Measurements from ENCODE around the gene SLC22A6.

SLC22A6 gene, protein sequence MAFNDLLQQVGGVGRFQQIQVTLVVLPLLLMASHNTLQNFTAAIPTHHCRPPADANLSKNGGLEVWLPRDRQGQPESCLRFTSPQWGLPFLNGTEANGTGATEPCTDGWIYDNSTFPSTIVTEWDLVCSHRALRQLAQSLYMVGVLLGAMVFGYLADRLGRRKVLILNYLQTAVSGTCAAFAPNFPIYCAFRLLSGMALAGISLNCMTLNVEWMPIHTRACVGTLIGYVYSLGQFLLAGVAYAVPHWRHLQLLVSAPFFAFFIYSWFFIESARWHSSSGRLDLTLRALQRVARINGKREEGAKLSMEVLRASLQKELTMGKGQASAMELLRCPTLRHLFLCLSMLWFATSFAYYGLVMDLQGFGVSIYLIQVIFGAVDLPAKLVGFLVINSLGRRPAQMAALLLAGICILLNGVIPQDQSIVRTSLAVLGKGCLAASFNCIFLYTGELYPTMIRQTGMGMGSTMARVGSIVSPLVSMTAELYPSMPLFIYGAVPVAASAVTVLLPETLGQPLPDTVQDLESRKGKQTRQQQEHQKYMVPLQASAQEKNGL

DNA sequence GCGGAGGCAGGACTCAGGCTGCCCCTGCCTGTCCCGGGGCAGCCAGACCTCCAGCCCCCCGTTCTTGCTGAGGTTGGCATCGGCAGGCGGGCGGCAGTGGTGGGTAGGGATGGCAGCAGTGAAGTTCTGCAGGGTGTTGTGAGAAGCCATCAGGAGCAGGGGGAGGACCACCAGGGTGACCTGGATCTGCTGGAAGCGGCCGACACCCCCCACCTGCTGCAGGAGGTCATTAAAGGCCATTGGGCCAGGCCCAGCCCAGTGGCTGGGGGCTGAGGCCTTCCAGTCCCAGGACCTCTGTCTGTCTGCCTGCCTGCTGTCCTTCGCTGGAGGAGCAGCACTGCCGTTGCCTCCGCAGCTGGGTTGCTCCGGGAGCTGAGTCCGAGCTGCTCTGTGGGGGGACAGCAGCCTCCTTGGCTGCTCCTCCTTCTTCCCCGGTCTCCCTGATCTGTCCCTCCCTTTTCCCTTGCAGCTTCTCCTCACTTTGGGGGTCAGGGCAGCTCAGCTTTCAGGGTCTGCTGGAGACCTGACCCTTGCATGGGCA is at the start of gene SLC22A6:
Gene SLC22A6, minus strand, starts transcription at position 517 of the 541 bp plus-strand sequence. Its CDS starts 277 bp downstream, at position 240.
- no peak for DNase-seq

DNA sequence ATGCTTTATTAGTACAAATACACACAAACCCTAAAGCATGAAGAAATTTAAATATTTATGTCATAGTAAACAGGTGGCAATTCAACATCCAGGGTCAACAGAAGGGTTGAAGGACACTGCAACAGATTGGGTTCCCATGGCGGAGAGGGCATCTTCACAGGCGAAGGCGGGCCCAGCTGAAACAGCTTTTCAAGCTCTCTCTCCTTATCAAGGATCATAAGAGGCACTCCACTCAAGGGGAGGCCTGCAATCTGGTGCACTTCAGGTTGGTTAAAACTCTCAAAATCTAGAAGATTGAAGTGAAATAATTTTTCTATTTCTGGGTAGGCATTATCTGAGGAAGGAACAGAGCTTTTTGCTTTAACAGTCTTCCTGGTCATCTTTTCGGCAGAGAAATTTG is 47.7 kb upstream of the SLC22A6 start:
- DNase-seq = no peak

DNA sequence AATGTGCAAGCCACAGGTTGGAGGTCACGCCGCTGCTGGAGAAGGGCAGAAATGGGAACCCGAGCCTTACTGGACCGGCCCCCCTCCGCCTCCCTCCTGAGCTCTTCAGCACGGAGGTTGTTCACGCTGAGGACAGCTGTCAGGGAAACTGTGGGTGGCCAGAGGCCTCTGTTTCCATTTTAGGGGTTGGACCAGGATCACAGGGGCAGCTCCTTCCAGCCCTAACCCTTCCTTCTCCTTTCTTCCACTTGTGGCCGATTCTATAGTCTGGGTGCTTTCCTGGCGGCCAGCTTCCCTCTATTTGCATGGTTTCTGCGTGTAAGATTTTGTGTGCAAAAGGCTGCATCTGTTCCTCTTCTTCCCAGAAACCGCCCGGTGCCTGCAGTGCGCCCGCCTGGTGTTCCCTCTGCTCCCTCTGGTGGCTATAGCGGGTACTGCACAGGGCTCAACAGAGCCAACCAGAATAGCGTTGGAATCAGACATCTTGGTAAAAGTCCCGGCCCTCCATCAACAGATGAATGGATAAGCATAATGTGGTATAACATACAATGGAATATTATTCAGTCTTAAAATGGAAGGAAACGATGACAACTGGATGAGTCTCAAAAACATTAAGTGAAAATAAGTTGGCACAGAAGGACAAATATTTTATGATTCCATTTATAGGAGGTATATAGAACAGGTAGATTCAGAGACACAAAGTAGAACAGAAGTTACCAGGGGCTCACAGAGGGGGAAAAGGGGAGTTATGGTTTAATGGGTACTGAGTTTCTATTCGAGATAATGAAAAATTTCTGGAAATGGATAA is 39.3 kb upstream of the SLC22A6 start:
- peak; percentile 72 for DNase-seq

DNA sequence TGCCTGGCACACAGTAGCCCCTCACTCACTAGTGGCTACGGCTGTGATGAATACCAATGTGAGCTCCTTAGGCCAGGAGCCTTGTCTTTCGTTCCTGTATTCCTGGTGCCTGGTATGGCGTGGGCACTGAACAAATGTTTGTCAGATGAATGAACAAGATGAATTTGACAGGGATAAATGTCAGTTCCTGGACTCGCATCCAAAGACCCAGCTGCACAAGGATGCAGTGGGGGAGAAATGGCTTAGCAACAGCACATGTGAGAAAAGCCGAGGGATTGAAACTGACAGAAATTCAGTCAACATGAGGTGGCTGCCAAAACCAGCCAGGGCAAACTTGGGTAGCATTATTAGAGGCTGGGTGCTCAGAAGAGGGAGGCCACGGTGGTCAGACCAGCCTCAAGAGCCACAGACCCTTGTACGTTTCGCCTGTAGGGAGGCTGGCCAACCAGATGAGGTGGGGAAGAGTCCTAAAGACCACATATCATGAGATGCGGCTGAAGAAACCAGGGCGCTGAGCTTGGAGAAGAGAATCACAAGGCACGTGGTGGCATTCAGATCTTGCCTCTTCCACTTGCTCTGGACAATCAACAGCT is 38.6 kb upstream of the SLC22A6 start:
- no peak for DNase-seq

DNA sequence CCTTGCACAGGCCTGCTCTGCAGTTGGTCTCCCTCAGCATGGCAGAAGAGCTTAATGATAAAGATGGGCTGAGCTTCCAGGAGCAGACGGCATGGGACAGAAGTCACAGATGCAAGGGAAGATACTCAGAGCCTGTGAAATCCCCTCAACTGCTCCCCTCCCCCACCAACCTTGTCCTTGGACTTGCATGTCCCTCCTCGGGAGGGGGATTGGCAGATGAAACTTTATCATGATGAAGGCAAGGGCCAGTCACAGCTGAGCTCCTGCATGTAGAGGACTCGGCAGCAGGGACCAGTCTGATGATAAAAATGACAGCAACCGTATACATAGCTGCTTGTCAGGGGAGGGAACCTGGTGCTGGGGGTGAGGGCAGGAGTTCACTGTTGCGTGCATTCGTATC is 37.7 kb upstream of the SLC22A6 start:
- no peak for DNase-seq

DNA sequence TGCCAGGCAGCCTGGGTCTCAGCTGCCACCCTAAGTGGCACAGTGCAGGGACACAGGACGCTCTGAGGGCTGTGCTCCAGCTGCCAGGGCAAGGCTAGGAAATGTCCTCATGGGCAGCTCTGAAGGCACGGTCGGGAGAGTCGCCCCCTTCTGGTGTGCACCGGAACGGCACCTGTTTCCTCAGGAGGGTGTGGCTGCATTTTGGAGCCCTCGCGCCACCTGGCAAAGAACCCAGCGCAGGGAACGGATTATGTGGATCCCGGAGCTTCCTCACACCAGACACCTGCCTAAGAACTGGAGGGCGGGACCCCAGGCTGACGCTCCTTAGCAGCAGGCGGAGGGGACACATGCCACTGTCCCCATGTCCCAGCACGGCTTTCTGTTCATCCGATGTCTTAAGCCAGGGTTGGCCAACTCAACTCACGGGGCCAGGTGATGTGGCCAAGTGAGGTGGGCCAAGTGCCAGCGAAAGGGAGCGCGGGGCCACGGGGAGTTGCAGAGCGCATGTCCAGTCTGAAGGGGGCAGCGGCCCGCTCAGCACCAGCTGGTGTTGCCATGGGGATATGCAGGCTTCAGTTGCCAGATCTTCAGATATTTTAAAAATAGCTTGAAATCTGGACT is 36.0 kb upstream of the SLC22A6 start:
- no peak for DNase-seq

DNA sequence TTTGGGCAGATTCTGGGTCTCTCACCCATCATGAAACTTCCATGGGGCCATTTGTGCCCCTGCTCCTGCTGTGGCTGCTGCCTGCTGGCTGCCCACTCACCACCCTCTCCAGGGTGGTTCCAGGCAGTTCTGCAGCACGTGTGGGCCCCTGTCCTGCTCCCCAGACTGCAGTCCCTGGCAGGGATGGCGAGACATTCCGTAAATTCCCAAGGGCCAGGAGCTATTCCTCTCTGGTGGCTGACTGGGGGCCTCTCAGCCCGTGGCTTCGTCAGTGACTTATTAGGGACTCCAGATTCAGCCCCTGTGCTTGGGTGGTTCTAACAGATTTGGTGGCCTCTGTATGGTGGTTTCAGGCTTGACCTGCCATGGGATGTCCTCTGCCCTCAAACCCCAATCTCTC is 34.7 kb upstream of the SLC22A6 start:
- no peak for DNase-seq

DNA sequence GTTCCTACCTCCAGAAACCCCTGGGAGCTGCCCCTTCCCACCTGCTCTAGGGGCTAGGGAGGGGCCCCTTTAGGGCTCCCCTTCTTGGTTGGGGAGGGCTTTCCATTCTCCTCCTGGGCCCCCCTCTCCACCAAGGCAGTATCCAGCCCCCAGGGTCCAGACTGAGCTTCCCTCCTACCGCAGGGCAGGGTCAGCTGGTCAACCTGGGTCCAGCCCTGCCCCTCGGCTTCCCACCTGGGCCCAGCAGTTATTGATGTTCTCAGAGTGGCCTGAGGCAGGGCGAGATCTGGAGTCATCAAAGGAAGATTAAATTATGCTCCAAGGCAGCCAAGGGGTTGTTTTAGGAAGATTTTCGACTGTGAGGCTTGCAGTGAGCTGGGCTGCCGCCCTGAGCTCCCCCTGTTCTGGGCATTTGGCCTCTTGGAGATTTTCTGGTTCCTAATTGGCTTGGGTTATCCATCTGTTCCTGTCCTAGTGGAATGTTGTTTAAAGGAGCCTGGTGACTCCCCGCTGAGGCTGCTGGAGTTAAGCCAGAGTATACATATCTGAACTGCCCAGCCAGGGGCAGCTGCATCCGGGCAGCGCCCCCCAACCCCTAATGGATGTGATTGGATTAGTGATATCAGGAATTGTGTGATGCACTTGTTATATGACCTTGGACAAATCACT is 32.7 kb upstream of the SLC22A6 start:
- DNase-seq = peak; percentile 41

DNA sequence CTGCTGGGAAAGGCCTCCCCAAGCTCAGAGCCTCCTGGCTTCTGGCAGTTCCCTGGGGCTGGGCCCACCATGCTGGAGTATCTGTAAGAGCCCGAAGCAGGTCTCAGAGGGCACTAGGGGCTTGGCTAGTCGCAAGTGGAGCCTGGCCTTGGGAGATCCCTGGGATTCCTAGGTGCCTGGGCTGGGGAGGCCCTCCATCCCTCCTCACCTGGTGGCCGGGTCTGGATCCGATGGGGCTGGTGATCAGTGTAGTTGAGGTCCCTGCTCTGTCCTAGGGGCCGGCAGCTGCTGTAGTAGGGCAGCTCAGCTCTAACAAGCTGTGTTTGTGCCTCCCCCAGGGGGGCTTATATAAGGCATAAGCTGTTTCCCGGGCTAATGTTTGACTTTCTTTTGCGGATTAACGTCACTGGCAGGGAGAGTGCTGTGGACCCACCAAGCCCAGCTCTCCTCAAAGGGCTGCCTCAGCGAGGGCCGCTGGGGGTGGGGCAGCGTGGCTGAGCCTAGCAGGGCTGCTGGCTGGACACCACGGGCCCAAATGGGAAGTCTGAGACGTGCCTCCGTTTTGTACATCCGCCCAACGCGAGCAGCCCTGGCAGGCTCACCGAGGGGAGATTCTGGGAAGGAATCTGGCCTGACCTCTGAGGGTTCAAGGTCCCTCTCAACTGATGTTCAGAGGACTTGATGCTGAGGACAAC is 30.9 kb upstream of the SLC22A6 start, which contains the start of gene SLC22A8:
Gene SLC22A8, minus strand, starts transcription at position 321 of the 695 bp plus-strand sequence. CDS start 883 bp downstream, outside the sequence.
- no peak for DNase-seq

DNA sequence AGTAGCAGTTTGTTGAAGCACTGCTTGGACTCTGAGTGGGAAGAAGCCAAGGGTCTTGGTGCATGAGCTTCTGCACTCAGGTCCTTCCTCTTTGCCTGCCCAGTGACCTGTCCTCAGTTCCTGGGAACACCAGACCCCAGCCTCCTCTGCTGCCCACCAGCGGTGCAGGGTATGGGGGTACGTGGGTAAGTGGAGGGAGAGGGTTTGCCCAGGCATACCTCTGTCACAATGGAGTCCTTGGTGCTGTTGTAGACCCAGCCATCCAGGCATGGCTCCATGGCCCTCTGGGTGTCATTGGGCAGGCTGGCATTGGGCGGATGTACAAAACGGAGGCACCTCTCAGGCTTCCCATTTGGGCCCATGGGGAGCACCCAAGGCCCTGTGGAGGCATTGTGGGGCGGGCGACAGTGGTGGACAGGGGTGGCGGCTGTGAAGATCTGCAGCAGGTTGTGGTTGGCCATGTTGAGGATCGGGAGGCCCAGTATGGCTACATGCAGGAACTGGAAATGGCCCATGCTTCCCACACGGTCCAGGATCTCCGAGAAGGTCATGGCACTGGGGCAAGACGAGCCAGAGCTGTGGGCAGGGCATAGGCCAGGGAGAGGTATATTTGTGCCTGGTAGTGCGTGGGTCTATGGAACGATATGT is 29.8 kb upstream of the SLC22A6 start:
- DNase-seq = no peak

DNA sequence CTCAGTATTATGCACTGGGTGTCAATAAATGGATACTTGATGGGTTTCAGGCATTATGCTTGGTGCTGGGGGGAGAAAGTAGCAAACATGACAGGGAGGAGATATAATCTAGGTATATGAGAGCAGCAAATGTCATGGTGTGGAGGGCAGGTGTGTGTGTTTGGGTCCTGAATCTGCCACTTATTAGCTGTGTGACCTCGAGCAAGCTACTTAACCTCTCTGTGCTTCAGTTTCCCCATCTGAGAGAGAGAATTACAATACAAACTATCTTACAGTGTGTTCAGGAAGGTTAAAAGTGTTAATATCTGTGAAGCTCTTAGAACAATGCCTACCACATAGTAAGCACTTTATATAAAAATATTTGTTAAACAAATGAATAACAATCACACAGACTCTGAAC is 28.1 kb upstream of the SLC22A6 start:
- DNase-seq = no peak

DNA sequence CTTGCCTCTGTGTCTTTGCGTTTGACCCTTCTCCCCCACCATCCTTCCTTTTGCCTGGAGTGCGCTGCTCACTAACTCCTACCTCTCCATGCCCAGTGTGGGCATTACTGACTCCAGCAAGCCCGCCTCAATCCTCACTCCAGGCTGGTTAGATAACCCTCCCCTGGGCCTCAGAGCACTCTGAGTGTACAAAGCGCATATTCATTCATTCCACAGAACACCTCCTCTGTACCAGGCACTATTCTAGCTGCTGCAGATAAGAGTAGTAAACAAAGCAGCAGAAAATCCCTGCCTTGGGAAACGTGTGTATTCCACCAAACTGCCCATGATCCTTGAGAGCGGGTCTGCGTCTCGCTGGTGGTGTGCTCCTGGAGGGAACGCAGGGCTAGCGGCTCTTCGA is 27.7 kb upstream of the SLC22A6 start:
- no peak for DNase-seq

DNA sequence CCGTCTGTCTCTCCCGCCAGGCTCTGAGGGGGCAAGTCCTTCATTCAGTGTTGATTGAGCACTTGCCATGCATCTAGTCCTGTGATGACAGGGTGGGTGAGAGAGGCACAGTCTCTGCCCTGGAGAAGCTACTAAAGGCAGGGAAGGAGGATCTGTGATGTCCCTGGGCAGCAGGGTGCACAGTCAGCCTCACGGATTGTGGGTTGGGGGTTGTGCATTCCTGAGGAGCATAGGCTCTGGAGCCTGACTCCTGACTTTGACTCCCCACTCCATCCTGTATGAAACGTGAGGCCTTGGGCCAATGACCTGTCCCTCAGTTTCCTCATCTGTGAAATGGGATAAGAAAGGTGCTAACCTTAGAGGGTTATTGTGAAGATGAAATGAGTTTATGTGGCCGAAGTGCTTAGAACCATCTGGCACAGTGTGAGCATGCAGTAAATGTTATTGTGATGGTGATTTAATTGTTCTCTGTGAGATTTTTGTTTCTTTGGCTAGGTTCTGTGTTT is 26.2 kb upstream of the SLC22A6 start:
- DNase-seq = no peak

DNA sequence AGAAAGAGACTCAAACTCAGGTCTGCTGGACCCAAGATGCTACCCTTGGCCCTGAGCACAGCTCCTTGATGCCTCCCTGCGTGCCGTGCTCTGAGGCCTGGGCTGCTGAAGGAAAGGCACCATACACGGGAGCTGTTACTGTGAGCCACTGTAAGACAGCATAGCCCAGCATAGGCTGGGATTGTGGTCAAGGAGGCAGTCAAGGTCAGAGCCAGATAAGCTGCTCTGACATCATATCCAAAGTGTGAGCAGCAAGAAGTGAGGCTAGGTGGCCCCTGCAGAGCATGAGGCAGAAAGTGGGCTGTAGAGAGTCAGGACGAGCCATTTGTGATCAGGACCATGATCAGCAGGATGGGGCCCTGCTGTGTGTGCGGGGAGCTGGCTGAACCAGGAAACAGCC is 23.2 kb upstream of the SLC22A6 start:
- no peak for DNase-seq

DNA sequence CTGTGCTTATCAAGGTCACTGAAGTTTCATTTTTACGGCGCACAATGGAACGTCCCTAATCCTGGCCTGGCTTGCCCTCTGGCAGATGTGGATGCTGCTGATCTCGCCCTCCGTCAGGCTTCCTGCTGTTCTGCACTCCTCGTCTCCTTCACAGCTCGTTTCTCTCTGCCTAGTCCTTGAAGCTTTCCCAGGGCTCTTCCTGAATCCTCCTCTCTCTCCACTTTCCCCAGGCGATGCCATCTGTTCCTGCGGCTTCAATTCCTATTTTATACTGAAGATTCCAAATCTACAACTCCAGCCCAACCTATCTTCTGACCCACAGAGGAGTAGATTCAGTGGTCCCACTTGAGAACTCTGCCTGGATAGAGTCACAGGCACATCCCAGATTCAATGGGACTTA is 16.7 kb upstream of the SLC22A6 start:
- peak; percentile 58 for DNase-seq

DNA sequence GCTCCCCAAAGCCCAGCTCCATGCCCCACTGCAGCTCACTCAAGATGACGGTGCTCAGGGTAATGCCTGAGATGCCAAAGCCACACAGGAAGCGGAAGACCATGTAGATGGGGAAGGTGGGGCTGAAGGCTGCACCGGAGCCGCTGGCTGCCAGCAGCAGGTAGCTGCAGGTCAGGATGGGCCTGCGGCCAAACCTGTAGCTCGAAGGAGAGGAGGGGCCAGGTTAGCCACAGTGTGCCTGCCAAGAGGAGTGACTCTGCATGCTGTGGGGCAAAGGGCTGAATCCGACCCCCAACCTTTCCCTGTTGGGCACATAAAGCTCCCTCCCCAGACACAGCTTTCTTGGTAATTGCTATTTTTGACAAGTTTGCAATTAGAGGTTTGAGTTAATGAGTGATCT is 14.9 kb upstream of the SLC22A6 start:
- DNase-seq = no peak

DNA sequence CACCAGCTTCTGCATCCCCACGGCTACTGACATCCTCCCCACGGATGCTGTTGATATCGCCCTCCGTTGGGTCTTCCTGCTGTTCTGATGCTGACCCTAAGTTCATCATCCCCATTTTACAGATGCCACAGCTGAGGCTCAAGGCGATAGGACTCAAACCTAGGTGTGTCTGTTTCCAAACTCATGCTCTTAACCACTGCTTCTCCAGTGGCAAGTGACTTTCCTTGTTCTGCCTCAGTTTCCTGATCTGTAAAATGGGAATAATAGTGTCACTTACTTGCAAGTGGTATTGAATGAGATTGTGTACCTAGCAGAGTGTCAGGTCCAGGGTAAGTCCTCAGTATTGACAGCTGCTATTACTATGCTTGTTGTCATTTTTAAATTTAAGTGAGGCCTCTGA is 14.4 kb upstream of the SLC22A6 start:
- DNase-seq = no peak

DNA sequence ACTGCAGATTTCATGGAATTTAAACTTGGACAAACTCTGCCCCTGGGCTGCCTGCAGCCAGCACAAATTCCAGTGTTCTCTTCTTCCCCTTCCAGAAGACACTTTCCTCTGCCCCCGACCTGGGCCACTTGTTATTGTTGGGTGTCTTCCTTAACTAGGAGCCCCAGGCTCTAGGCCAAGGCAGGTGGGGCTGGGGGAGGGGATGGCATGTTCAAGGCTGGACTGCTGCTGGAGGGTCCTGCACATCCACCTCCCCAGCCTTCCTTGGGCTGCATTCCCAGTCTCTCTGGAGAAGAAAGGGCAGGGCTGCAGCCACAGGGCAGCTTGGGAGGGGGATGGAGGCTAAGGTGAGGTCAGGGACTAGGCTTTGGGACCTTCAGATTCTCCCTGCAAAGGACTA is 11.5 kb upstream of the SLC22A6 start:
- no peak for DNase-seq

DNA sequence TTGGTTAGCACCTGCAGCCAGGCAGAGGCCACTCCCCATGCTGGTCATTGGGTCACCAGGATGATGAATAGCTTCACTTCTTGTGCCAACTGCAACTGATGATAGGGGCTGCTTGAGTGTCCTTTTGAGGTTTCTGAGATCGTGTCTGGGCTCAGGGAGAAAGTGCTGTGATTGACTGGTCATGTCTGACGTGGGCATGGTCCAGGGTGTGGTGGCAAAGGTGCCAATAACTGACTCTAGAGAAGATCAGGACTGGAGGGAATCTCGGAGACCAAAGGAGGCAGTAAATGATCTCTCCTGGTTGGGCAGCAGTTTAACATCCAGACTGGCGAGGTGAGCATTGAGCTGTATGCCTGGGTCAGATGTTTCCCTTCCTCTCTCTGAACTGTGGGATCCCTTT is 10.0 kb upstream of the SLC22A6 start:
- no peak for DNase-seq

DNA sequence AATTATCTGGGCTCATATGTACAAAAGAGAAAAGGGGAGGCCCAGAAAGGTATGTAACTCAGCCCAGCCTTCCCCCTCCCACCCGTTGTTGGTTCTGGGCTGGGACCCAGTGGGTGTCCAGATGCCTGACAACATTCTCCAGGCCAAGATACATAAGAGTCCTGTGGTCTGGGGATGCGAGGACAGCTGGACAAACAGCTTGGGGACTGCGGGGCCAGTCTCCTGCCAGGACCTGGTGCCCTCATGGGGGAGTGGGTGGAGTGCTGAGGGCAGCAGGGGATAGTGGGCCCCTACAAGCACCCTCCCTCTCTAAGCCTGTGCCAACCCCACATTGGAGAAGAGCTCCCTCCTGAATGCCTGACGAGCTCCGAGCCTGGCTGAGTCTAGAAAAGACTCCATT is 3.5 kb upstream of the SLC22A6 start:
- no peak for DNase-seq

Measured in NCI-H2171 treated with DMSO at 0.1 percent for 48 hours (cell line).